Measurements from ENCODE around the gene SYT8. TPM values are rescaled to one million over a fixed set of nuclear protein-coding genes. Genes with fewer than 3 reads are reported as not detected.

The SYT8 gene
- total and polyA plus RNA-seq, 2 of the 8 experiments (the other 6 are each of a cell fraction or from before 2014, with no cell fraction given) = not detected

DNA sequence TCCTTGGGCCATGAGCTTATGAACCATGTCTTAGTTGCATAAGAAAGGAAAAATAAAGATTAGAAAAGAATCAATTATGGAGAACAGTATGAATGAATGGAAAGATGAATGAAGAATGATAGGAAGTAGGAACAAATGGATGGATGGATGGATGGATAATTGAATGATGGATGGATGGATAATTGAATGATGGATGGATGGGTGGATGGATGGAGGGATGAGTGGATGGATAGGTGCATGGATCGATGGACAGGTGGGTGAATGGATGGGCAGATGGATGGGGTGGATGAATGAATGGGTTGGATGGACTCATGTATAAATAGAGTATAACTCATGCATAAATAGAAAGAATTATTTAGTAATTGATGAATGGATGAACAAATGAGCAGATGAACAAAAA, 25.3 kb downstream of the SYT8 start:
- no peak overlapping the region for H2BK15ac ChIP-seq (ENCODE audit: low read length)
- H3K4ac ChIP-seq (replicated peaks; ENCODE audit: insufficient read length, low read depth, low read length) = no peak overlapping the region
- ChIA-PET CTCF (ENCODE audit: partially characterized antibody) (interaction anchor here (0.6 to 15.7 kb wide), 4 partner anchors 16 to 294 kb away, joined by 3 to 232 read pairs (median 12); no protein-coding TSS in a partner anchor), POLR2A (ENCODE audit: partially characterized antibody) (no interaction called here)
- no peak overlapping the region for H3K18ac ChIP-seq (ENCODE audit: extremely low read depth, low read length)
- H2BK120ac ChIP-seq (replicated peaks; ENCODE audit: low read depth, low read length) = no peak overlapping the region
- H2BK20ac ChIP-seq (ENCODE audit: low read length) = no peak overlapping the region
- no peak overlapping the region for H3K4me3 ChIP-seq (ENCODE audit: extremely low read depth in 1 of 4, insufficient read depth in 2 of 4, low read depth in 3 of 4, low read length in 4 of 4)
- no peak overlapping the region for H4K91ac ChIP-seq (replicated peaks; ENCODE audit: insufficient read length, low read length)
- peaks cover 12% of the 10 kb centered on the region; the same call in 1 of the 2 replicates for H3K23me2 ChIP-seq (ENCODE audit: low read depth, low read length)
- no peak overlapping the region for H4K8ac ChIP-seq (ENCODE audit: extremely low read depth, insufficient read depth, low read length)
- no peak for DNase-seq (ENCODE audit: low read depth in 1 of 2, low spot score in 2 of 2)
- no peaks in the 10 kb centered on the region for H3K79me1 ChIP-seq (ENCODE audit: low read depth, low read length)
- peaks cover 0 to 2% of the 10 kb centered on the region in 2 experiments for H4K20me1 ChIP-seq (replicated peaks in 1 of 2; ENCODE audit: control insufficient read depth in 1 of 2, insufficient read depth in 2 of 2, low read length in 2 of 2)
- no peak overlapping the region for H2AK5ac ChIP-seq (ENCODE audit: low read depth, low read length)
- H3K36me3 ChIP-seq (ENCODE audit: control insufficient read depth in 2 of 4, insufficient read depth in 4 of 4, low read length in 3 of 4) = no peaks in the 10 kb centered on the region
- no peaks in the 10 kb centered on the region for H3K79me2 ChIP-seq (ENCODE audit: control insufficient read depth in 1 of 2, insufficient read depth in 2 of 2, low read length in 2 of 2)
- H4K5ac ChIP-seq (ENCODE audit: insufficient read length, low read depth, low read length) = no peak overlapping the region
- H3K9me3 ChIP-seq (ENCODE audit: insufficient read depth in 2 of 2, low read depth in 1 of 2, low read length in 1 of 2) = no peaks in the 10 kb centered on the region
- H3K9ac ChIP-seq (replicated peaks in 1 of 4; ENCODE audit: extremely low read depth in 1 of 4, low read depth in 3 of 4, low read length in 3 of 4) = no peak overlapping the region
- no peak overlapping the region for H2BK12ac ChIP-seq (ENCODE audit: low read depth, low read length)
- peaks cover 0 to 16% (median 5%) of the 10 kb centered on the region in 4 experiments; a peak in 5 of 7 replicates for H3K4me1 ChIP-seq (replicated peaks in 1 of 4; ENCODE audit: control insufficient read depth in 3 of 4, insufficient read depth in 4 of 4, low read length in 3 of 4)
- H2AFZ ChIP-seq (ENCODE audit: low read length) = no peak overlapping the region
- peak overlapping the region; percentile 21 for H3K56ac ChIP-seq (replicated peaks; ENCODE audit: insufficient read length, low read depth, low read length)
- no peak for FAIRE-seq
- H3K4me2 ChIP-seq (ENCODE audit: insufficient read depth in 1 of 2, low read depth in 2 of 2, low read length in 2 of 2) = no peak overlapping the region
- no peak overlapping the region for H3K27ac ChIP-seq (ENCODE audit: low read depth, low read length)
- no peak overlapping the region for H2BK5ac ChIP-seq (ENCODE audit: low read depth, low read length)
- H3K23ac ChIP-seq (ENCODE audit: insufficient read length) = no peak overlapping the region
- H3K14ac ChIP-seq (ENCODE audit: insufficient read length) = no peak overlapping the region
- WGBS, 2 experiments (ENCODE audit: extremely low coverage in 1 of 2, insufficient coverage in 1 of 2, insufficient read length in 1 of 2, insufficient replicate concordance in 2 of 2, low coverage in 1 of 2, low lambda C conversion rate in 2 of 2, missing lambda C conversion rate in 1 of 2) = 85% methylated on average over 1 of the region's 1 CpG; no CpG with 5 or more reads in 1 of the 2 experiments
- H3K27me3 ChIP-seq (replicated peaks in 1 of 4; ENCODE audit: control insufficient read depth in 3 of 4, extremely low read depth in 1 of 4, insufficient read depth in 3 of 4, low read length in 3 of 4) = no peaks in the 10 kb centered on the region; a peak in 1 of 7 replicates
